Prostate gland (tissue), 2 donors: ENCODE results near the gene MYADML2.

ENCODE experiments used
- CTCF ChIP-seq, 4 experiments: fragments of 200-600 bp in 2 of 4; fragments of 450-650 bp in 2 of 4; sonication (generic) in 2 of 4; IDR thresholded peaks; 1 replicate in 3 of 4; 2 replicates in 1 of 4; pipeline ENCODE4 v1.5.1; 2016 to 2019; ENCODE audit warnings: antibody characterized with exemption in 4 of 4, mild to moderate bottlenecking in 2 of 4, moderate library complexity in 2 of 4
- POLR2AphosphoS5 ChIP-seq: sonication (generic); formaldehyde crosslinking; IDR thresholded peaks from one replicate; pipeline ENCODE4 v1.6.1; 2017; ENCODE audit warnings: antibody characterized with exemption

GRCh38 chr17:81940538-81941483 is 6.2 kb downstream of the MYADML2 start:
- TF ChIP-seq CTCF (IDR thresholded peaks at IDR 0.05) (no peak), POLR2AphosphoS5 (no peak)
